Subcutaneous abdominal adipose tissue (tissue), 5 donors: ENCODE data around the gene GABBR2.
A peak's percentile ranks its signal among the peaks of the same experiment; 100 is the strongest.

Experiments
- H3K27ac ChIP-seq: one replicate; pipeline ENCODE4 v1.7.0; 2013; ENCODE audit warnings: low read depth, mild to moderate bottlenecking, inconsistent platforms, low read length, moderate library complexity
- H3K27me3 ChIP-seq, 5 donors: one replicate each; pipeline ENCODE4 v1.7.0; 2013; ENCODE audit warnings: low read length in 5 of 5, inconsistent platforms in 1 of 5; ENCODE audit not compliant: control insufficient read depth in 5 of 5, insufficient read depth in 4 of 5
- H3K36me3 ChIP-seq, 5 donors: one replicate each; pipeline ENCODE4 v1.7.0; 2013; ENCODE audit warnings: low read length in 5 of 5; ENCODE audit not compliant: control insufficient read depth in 5 of 5, insufficient read depth in 5 of 5
- H3K4me1 ChIP-seq, 5 donors: one replicate each; pipeline ENCODE4 v1.7.0; 2013; ENCODE audit warnings: low read length in 5 of 5, mild to moderate bottlenecking in 3 of 5, moderate library complexity in 1 of 5; ENCODE audit not compliant: control insufficient read depth in 5 of 5, insufficient read depth in 5 of 5
- H3K4me3 ChIP-seq, 5 donors: one replicate each; pipeline ENCODE4 v1.7.0; 2013; ENCODE audit warnings: low read length in 5 of 5, low read depth in 1 of 5
- H3K9ac ChIP-seq, 5 donors: one replicate each; pipeline ENCODE4 v1.7.0; 2013; ENCODE audit warnings: low read length in 5 of 5, mild to moderate bottlenecking in 4 of 5, moderate library complexity in 3 of 5
- H3K9me3 ChIP-seq, 5 donors: one replicate each; pipeline ENCODE4 v1.7.0; 2013; ENCODE audit warnings: low read length in 5 of 5; ENCODE audit not compliant: control insufficient read depth in 5 of 5
- donor health status: healthy.
- donor health status: healthy.
- donor health status: healthy.
- donor health status: healthy.
- donor health status: healthy.

The GABBR2 gene

DNA sequence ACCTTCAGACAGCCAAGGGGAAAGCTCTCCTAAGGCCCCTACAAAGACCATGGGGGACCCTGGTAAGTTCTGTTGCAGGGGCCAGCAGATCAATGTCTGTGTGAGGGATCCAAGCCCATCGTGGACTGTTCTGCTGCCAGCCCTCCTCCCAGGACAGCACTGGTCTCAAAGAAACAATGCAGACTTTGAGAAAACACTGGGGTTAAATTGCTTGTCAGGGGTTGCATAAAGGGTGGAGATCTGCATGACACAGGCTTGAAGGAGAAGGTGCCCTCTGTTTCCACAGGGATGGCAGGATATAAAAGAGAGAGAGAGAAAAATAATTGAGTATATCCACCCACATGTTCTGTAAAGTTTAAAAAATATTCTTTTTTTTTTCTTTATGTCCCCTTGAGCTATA is 295.7 kb downstream of the GABBR2 start:
- Histone ChIP-seq H3K27ac (no peak overlapping the region), H3K27me3 (peaks cover 0 to 14% (median 3%) of the 10 kb centered on the region in 5 donors), H3K4me1 (peaks cover 0 to 13% (median 11%) of the 10 kb centered on the region in 5 donors), H3K36me3 (no peaks in the 10 kb centered on the region), H3K9me3 (peaks cover 0 to 7% (median 4%) of the 10 kb centered on the region in 5 donors), H3K4me3 (no peak overlapping the region), H3K9ac (no peak overlapping the region)

DNA sequence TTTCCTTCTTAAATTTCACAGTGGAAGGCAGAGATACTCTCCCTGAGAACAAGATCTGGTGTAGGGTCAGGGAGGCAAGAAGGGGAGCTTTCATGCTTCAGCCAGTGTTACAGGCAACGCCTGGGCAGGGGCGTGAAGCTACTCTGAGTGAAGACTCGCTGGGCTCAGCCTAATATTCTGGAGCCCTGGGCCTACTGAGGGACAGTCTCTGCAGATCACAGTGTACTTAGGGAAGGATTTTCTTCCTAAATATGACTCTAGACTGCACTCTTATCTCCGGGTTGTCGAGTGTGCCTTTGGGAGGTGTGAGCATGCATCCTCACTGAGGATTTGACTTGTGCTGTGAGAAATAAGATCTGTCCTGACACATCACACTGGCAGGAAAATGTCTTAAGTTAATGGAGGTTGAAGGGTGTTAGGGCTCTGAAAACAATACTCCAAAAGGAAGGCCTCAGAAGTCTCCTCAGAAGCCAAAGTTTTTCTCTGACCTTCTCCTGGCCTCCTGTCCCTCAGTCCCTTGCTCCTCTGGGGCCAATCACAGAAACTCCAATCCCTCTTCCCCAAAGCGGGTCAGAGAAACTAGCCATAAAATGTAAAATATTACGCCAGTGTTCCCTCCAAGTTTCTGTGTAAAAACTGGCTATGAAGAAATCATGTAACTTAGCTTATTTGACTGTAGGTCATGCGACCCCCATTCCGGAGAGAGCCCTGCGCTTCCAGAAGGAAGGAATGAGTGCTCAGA is 296.5 kb downstream of the GABBR2 start:
- no peak overlapping the region for H3K9ac ChIP-seq
- H3K27me3 ChIP-seq, result peaks cover 0 to 11% (median 2%) of the 10 kb centered on the region in 5 donors
- H3K27ac ChIP-seq, result no peak overlapping the region
- H3K4me1 ChIP-seq, result peaks cover 0 to 13% (median 11%) of the 10 kb centered on the region in 5 donors
- peaks cover 0 to 7% (median 4%) of the 10 kb centered on the region in 5 donors for H3K9me3 ChIP-seq
- H3K36me3 ChIP-seq, result no peaks in the 10 kb centered on the region
- no peak overlapping the region for H3K4me3 ChIP-seq

DNA sequence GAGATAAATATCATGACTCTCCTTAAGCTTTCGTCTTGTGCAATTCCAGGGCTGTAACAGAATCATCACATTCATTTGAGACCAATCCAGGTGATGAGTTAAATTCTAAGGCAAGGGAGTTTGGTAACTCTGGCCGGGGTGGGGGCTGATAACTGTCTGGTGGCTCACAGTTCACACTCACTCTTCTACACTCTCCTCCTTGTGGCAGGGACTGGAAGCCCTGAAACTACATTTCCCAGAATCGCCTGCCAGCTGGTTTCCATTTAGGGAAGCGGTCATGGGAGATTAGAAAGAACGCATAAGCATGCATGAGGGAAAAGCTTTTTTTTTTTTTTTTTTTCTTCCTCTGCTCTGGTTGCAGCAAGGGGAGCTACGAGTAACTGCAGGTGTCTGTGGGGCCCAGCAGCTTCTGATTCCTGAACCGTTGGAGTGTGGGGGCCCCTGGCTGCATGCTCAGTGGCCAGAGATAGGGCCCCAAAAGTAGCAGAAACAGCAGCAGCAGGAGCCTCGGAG is 298.5 kb downstream of the GABBR2 start:
- no peak overlapping the region for H3K27ac ChIP-seq

DNA sequence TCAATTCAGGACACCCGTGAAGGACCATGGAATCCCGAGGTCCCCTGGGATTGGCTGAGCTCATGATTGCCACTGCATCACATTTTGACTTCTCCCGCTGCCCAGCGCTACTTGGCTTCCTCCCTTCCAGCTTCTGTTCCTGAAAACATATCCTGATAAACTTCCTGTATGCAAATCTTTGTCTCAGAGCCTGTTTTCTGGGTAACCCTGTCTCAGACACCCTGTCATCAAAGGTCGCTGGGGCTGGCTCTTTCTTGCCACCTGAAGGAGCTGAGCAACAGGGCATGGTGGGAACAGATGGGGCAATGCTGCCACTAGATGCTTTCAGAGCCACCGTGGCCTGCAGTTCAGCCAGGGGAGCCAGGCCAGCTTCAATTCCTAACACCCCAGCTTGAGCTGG is 299.0 kb downstream of the GABBR2 start:
- Histone ChIP-seq H3K9me3 (no peaks in the 10 kb centered on the region), H3K9ac (no peak overlapping the region), H3K27ac (no peak overlapping the region), H3K4me3 (no peak overlapping the region), H3K27me3 (no peaks in the 10 kb centered on the region), H3K36me3 (no peaks in the 10 kb centered on the region), H3K4me1 (peaks cover 0 to 13% (median 11%) of the 10 kb centered on the region in 5 donors)

More for the DNA sequence above, 298.5 kb downstream of the GABBR2 start:
- Histone ChIP-seq H3K9ac (no peak overlapping the region), H3K9me3 (no peaks in the 10 kb centered on the region), H3K36me3 (no peaks in the 10 kb centered on the region), H3K4me3 (peak overlapping the region in 1 of 5 donors; percentile 11), H3K4me1 (peaks cover 0 to 13% (median 11%) of the 10 kb centered on the region in 5 donors), H3K27me3 (no peaks in the 10 kb centered on the region)

DNA sequence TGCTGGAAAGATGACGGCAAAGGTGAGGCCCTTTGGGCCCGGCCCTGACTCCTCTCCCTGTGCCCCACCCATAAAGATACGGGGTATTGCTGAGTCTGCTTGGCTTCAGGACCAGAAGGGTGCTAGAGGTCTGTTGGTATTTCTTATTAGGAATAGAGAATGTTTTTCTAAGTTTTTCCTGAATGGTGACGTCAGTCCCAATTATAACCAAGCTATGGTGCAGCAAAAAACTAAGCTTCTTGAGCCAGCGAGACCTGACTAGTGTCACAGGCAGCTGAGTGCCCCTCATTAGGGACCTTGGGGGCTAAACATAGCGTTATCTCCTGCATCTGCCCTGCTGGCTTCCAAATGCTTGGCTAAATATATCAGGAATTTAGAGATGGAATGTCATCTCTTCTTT is 302.3 kb downstream of the GABBR2 start:
- peaks cover 0 to 13% (median 9%) of the 10 kb centered on the region in 5 donors for H3K4me1 ChIP-seq
- no peak overlapping the region for H3K4me3 ChIP-seq
- H3K36me3 ChIP-seq, result no peaks in the 10 kb centered on the region
- no peak overlapping the region for H3K9ac ChIP-seq
- H3K27ac ChIP-seq, result no peak overlapping the region
- no peaks in the 10 kb centered on the region for H3K9me3 ChIP-seq
- no peaks in the 10 kb centered on the region for H3K27me3 ChIP-seq

DNA sequence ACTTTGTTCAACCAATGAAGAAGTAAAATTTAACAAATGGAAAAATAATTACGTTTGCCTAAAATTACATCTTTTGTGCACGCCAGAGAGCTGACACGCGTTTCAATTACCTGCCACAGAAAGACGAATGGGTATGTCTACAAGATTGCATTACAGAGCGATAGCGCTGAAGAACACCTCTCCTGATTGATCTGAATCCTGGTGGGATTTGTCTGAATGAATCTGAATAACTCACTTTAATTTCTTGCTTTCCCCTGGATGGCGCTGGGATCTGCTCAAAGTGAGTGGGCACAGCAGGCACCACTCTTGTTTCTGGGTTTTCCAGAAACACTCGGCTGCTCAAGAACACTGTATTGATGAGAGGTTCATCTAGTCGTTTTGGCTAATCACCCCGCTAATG is 304.5 kb downstream of the GABBR2 start:
- Histone ChIP-seq H3K4me1 (peaks cover 0 to under 1% (median 0%) of the 10 kb centered on the region in 5 donors), H3K9ac (no peak overlapping the region), H3K27me3 (no peaks in the 10 kb centered on the region), H3K27ac (no peak overlapping the region), H3K9me3 (no peaks in the 10 kb centered on the region), H3K36me3 (no peaks in the 10 kb centered on the region), H3K4me3 (no peak overlapping the region)

GRCh38 chr9:98403715-98404114 is 305.0 kb downstream of the GABBR2 start:
- H3K36me3 ChIP-seq, result no peaks in the 10 kb centered on the region
- H3K4me1 ChIP-seq, result no peaks in the 10 kb centered on the region
- no peak overlapping the region for H3K4me3 ChIP-seq
- no peak overlapping the region for H3K9ac ChIP-seq
- peaks cover 0 to under 1% (median 0%) of the 10 kb centered on the region in 5 donors for H3K27me3 ChIP-seq
- no peaks in the 10 kb centered on the region for H3K9me3 ChIP-seq
- no peak overlapping the region for H3K27ac ChIP-seq

GRCh38 chr9:98402019-98402840 is 306.5 kb downstream of the GABBR2 start:
- H3K27ac ChIP-seq, result no peak overlapping the region
- no peak overlapping the region for H3K4me3 ChIP-seq
- no peaks in the 10 kb centered on the region for H3K9me3 ChIP-seq
- H3K9ac ChIP-seq, result no peak overlapping the region
- no peaks in the 10 kb centered on the region for H3K4me1 ChIP-seq
- H3K36me3 ChIP-seq, result no peaks in the 10 kb centered on the region
- peaks cover 0 to 11% (median 3%) of the 10 kb centered on the region in 5 donors for H3K27me3 ChIP-seq

GRCh38 chr9:98401140-98402018 is 307.4 kb downstream of the GABBR2 start:
- Histone ChIP-seq H3K27ac (no peak overlapping the region), H3K36me3 (no peaks in the 10 kb centered on the region), H3K9ac (no peak overlapping the region), H3K9me3 (no peaks in the 10 kb centered on the region), H3K27me3 (peaks cover 0 to 18% (median 7%) of the 10 kb centered on the region in 5 donors), H3K4me3 (no peak overlapping the region), H3K4me1 (no peaks in the 10 kb centered on the region)
